ENCODE data around the gene TEX13B.
"Not testable (repeated sequence)": the region's sequence is repeated elsewhere in the genome, so short reads cannot be mapped to it uniquely, and the experiment has no call there.

The TEX13B gene

GRCh38 chrX:107985033-107985432 lies 2.9 kb upstream of the TEX13B start:
- H3K4me3 ChIP-seq (ENCODE audit: control insufficient read depth, low read depth, low read length): no peak overlapping the region
- DNase-seq (ENCODE audit: low read depth): no peak
- TF ChIP-seq CTCF (IDR thresholded peaks at IDR 0.05; ENCODE audit: control insufficient read depth, insufficient read depth, low read depth, low read length, missing control alignments): no peak

GRCh38 chrX:107979534-107979933 lies 2.6 kb downstream of the TEX13B start:
- no peak overlapping the region for H3K4me3 ChIP-seq (ENCODE audit: control insufficient read depth, low read depth, low read length)
- no peak for DNase-seq (ENCODE audit: low read depth)
- TF ChIP-seq CTCF (IDR thresholded peaks at IDR 0.05; ENCODE audit: control insufficient read depth, insufficient read depth, low read depth, low read length, missing control alignments): no peak

DNA sequence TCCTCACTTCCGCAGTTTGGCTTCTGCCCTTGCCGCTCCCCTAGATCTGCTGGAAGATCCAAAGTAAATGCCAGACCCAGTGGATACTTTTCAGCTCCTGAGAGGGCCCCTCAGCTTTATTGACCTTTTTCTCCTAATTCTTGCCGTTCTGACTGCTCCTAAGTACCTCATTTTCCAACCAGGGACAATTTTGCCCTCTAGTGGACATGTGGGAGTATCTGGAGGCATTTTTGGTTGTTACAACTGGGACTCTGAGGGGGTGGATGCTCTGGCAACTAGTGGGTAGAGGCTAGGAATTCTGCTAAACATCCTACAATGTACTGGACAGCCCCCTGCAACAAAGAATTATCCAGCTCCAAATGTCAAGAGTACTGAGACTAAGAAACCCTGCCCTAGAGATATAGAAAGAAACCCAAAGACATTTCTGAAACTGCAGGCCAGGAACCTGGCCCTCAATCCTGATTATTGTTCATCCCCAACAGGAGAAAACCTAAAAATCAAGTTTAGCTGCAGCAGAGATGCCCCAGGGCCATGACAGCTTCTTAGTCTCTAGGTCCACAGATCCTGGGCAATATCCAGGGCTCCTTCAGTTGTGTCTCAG lies 3.4 kb downstream of the TEX13B start:
- H3K4me3 ChIP-seq (ENCODE audit: control insufficient read depth, low read depth, low read length): no peak overlapping the region
- DNase-seq (ENCODE audit: low read depth): no peak
- TF ChIP-seq CTCF (IDR thresholded peaks at IDR 0.05; ENCODE audit: control insufficient read depth, insufficient read depth, low read depth, low read length, missing control alignments): peak; percentile 67

DNA sequence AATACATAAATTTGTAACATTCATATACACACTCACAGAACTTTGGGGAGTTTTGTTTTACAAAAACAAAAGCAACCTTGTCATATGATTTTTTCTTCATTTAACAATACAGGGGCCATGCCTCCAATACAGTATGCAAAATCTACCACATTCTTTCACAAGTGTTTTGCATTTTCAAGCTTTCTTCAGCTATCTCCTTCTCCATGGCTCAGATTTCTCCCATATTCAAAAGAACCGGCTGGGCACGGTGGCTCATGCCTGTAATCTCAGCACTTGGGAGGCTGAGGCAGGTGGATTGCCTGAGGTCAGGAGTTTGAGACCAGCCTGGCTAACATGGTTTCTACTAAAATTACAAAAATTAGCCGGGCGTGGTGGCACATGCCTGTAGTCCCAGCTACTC lies 4.1 kb downstream of the TEX13B start:
- TF ChIP-seq CTCF (IDR thresholded peaks at IDR 0.05; ENCODE audit: control insufficient read depth, insufficient read depth, low read depth, low read length, missing control alignments): no peak
- H3K4me3 ChIP-seq (ENCODE audit: control insufficient read depth, low read depth, low read length): no peak overlapping the region
- no peak for DNase-seq (ENCODE audit: low read depth)

GRCh38 chrX:107971636-107972035 lies 10.5 kb downstream of the TEX13B start:
- H3K4me3 ChIP-seq (ENCODE audit: control insufficient read depth, low read depth, low read length): no peak overlapping the region
- no peak for DNase-seq (ENCODE audit: low read depth)
- no peak for TF ChIP-seq CTCF (IDR thresholded peaks at IDR 0.05; ENCODE audit: control insufficient read depth, insufficient read depth, low read depth, low read length, missing control alignments)

- TF ChIP-seq CTCF (IDR thresholded peaks at IDR 0.05; ENCODE audit: control insufficient read depth, insufficient read depth, low read depth, low read length, missing control alignments): no peak
- DNase-seq (ENCODE audit: low read depth): no peak
- H3K4me3 ChIP-seq (ENCODE audit: control insufficient read depth, low read depth, low read length): no peak overlapping the region
These were observed 12.1 kb downstream of the TEX13B start for GRCh38 chrX:107970073-107970472.

GRCh38 chrX:107968623-107969022 lies 13.5 kb downstream of the TEX13B start:
- no peak for TF ChIP-seq CTCF (IDR thresholded peaks at IDR 0.05; ENCODE audit: control insufficient read depth, insufficient read depth, low read depth, low read length, missing control alignments)
- H3K4me3 ChIP-seq (ENCODE audit: control insufficient read depth, low read depth, low read length): no peak overlapping the region
- DNase-seq (ENCODE audit: low read depth): no peak

- DNase-seq (ENCODE audit: low read depth); H3K4me3 ChIP-seq (ENCODE audit: control insufficient read depth, low read depth, low read length): not testable (repeated sequence)
These were observed 26.8 kb downstream of the TEX13B start for GRCh38 chrX:107955337-107955736.
